Omental fat pad (tissue), 4 donors: ENCODE data around the gene FAM78B. TPM values are rescaled to one million over a fixed set of nuclear protein-coding genes. Genes with fewer than 3 reads are reported as not detected.

Experiments
- ATAC-seq: fragments of 150-250 bp; one replicate; pipeline ENCODE4 v1.9.1; 2016; ENCODE audit warnings: mild to moderate bottlenecking, moderate library complexity; ENCODE audit not compliant: low FRiP score
- DNase-seq: peaks from one replicate; pipeline ENCODE4 v3.0.0-alpha.2; 2019; ENCODE audit warnings: low spot score
- total RNA-seq, 4 donors: library from RNA; depleted of rRNA; stranded (reverse); fragments of >200 nt; gene quantifications; one replicate each; pipeline ENCODE4 v1.1.0, GENCODE V29; 2016
- TF ChIP-seq, protein P1 (sequence below), 3 donors: fragments of 450-650 bp; IDR thresholded peaks; one replicate each; pipeline ENCODE4 v1.5.1; 2016 to 2017; ENCODE audit warnings: antibody characterized with exemption in 3 of 3, mild to moderate bottlenecking in 3 of 3, moderate library complexity in 2 of 3

Gene FAM78B
- total RNA-seq, 4 donors from 2014 or later, result 1.1 to 2.0 (median 1.5) TPM

DNA sequence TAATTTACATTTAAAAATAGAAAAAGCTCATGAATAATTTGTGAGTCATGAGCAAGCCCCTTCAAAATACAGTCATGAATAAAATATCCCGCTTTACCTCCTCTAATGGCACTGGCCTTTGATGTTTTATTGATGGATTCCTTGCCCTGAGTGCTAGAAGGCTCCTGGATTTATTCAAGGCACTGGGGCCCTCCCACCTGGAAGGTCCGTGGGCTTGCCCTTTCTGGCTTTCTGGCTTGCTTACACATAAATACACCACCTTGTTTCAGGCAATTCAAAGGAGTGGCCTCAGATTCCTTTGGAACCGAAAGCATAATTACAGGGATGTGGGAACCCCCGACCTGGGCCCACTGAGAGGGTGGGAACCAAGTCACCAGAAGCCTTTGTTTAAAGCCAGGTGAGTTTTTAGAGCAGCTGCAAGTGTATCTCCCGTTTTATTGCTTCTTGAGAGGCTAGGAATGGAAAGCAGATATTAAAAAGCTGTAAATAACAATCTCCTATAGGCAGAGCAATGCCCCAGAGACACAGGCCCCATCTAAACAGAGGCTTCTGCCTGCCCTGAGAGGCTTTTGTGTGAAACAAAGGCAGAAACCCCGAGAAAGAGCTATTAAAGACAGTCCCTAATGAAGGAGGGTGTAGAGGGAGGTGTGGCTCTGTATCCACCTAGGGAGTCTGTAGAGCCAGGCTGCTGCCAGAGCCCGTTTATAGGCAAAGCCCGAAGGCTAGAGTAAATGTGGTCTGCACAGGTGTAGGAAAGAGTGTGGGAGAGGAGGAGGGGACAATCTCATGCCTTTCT is 126.4 kb downstream of the FAM78B start:
- DNase-seq (no peak), ATAC-seq (no peak)
- TF ChIP-seq, protein P1, sequence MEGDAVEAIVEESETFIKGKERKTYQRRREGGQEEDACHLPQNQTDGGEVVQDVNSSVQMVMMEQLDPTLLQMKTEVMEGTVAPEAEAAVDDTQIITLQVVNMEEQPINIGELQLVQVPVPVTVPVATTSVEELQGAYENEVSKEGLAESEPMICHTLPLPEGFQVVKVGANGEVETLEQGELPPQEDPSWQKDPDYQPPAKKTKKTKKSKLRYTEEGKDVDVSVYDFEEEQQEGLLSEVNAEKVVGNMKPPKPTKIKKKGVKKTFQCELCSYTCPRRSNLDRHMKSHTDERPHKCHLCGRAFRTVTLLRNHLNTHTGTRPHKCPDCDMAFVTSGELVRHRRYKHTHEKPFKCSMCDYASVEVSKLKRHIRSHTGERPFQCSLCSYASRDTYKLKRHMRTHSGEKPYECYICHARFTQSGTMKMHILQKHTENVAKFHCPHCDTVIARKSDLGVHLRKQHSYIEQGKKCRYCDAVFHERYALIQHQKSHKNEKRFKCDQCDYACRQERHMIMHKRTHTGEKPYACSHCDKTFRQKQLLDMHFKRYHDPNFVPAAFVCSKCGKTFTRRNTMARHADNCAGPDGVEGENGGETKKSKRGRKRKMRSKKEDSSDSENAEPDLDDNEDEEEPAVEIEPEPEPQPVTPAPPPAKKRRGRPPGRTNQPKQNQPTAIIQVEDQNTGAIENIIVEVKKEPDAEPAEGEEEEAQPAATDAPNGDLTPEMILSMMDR (IDR thresholded peaks at IDR 0.05), result no peak

DNA sequence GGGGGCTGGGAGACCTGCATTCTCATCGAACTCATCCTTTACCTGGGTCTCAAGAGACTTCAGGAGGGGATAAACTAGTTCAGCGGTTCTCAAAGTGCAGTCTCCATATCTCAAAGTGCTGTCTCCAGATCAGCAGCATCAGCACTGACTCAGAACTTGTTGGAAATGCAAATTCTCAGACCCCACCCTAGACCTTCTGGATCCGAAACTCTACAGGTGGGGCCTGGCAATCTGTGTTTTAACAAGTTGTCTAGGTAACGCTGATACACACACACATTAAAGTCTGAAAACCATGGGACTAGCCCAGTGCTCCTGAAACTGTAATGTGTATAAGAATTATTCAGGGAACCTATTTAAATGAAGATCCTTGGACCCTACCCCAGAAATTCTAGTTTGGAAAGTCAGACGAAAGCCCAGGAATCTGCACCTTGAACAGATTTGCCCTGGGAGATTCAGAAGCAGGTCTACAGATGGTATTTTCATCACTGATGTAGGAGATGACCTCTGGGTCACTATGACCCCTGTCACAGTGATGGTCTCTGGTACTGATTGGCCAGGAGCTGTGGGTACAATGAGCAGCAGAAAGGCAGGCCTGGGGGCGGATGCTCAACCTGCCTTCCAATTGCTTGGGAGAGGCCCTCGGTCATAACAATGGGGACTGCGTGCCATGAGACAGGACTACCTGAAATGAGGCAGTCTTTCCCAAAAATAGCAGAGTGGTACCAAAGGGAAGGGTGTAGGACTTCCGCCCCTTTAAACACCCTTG is 127.2 kb downstream of the FAM78B start:
- TF ChIP-seq, protein P1 (IDR thresholded peaks at IDR 0.05), result no peak
- ATAC-seq (no peak), DNase-seq (no peak)

DNA sequence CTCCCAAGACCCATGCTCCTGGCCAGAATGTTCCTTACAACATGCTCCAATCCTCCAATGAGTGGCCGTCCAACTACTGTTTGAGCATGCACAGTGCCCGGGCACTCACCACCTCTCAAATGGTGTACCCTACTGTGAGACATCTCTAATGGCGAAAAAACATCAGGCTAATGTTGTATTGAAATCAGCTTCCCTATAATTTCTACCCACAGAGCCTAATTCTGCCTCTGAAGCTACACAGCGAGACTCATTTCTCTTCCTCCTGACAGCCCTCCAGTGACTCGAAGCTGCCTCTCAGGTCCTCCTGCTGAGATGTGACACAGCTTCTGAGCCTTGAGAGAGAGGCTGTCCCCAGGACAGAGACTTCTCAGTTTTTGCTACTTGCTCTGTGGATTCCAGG is 130.7 kb downstream of the FAM78B start:
- TF ChIP-seq, protein P1 (IDR thresholded peaks at IDR 0.05), result no peak
- DNase-seq (no peak), ATAC-seq (no peak)

DNA sequence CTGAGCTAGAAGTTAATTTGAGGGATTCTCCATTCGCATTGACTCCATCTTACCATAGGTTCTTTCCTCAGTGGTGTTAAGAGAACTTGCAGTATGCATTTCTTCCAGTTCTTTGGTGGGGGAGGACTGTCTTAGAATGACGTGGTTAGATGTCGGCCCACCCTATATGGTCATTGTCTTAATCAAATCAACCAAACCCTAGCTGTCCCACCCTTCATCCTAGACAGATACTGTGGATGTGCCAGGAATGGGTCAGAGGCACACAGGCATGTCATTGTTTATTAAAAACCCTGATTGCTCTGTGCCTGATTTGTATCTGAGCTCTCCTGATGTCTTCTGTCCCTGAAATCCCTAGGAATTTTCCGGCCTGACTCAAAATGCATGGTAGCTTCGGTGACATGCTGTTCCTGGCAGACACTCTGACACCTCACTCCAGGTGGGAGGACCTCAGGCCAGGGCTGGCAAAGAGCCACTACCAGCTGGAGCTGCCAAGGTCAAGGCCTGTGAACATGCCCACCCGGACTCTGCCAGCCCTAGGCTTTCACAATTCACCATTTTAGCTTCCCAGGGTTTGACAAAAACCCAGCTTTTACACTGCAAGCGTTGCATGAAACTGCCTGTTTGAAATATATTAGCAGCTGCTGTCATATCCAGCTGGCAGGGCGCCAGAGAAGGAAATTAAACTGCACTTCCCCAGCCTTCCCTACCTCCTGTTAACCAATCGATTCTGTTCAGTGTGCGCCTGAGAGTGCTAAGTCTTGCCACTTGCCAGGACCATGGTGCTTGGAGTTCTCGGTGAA is 134.0 kb downstream of the FAM78B start:
- ATAC-seq (no peak), DNase-seq (no peak)

GRCh38 chr1:166031932-166032571 is 134.7 kb downstream of the FAM78B start:
- TF ChIP-seq, protein P1 (IDR thresholded peaks at IDR 0.05), result no peak
- ATAC-seq, result no peak
- no peak for DNase-seq

More for the DNA sequence above, 134.0 kb downstream of the FAM78B start:
- TF ChIP-seq, protein P1 (IDR thresholded peaks at IDR 0.05), result no peak

- DNase-seq (no peak), ATAC-seq (no peak)
- TF ChIP-seq, protein P1 (IDR thresholded peaks at IDR 0.05), result no peak
Measured at GRCh38 chr1:166029196-166029945, 137.4 kb downstream of the FAM78B start.
